GM23248 (cell line): ENCODE results near the gene ADIPOQ. TPM values are rescaled to one million over a fixed set of nuclear protein-coding genes. Genes with fewer than 3 reads are reported as not detected.

ENCODE experiments used
- DNase-seq: peaks from one replicate; pipeline ENCODE4 v3.0.0-alpha.2; 2015
- H2AFZ ChIP-seq: fragments of 200-600 bp; sonication (generic); 2 replicates; pipeline ENCODE4 v1.6.1; 2016; ENCODE audit warnings: antibody characterized with exemption
- H3F3A ChIP-seq: fragments of 200-600 bp; sonication (generic); 2 replicates; pipeline ENCODE4 v1.6.1; 2016; ENCODE audit warnings: mild to moderate bottlenecking, antibody characterized with exemption, mixed run types; ENCODE audit not compliant: insufficient read depth
- H3K27ac ChIP-seq: fragments of 200-600 bp; sonication (generic); 2 replicates; pipeline ENCODE4 v1.5.1; 2016; ENCODE audit warnings: mild to moderate bottlenecking
- H3K27me3 ChIP-seq: fragments of 200-600 bp; sonication (generic); replicated peaks from 2 replicates; pipeline ENCODE4 v1.6.1; 2016; ENCODE audit warnings: mild to moderate bottlenecking; ENCODE audit not compliant: insufficient read depth
- H3K36me3 ChIP-seq: fragments of 200-600 bp; sonication (generic); 2 replicates; pipeline ENCODE4 v1.6.1; 2016; ENCODE audit warnings: low read depth, mild to moderate bottlenecking
- H3K4me1 ChIP-seq: fragments of 200-600 bp; sonication (generic); 2 replicates; pipeline ENCODE4 v1.6.1; 2016; ENCODE audit warnings: mild to moderate bottlenecking; ENCODE audit not compliant: insufficient read depth
- H3K4me2 ChIP-seq: fragments of 200-600 bp; sonication (generic); one replicate; pipeline ENCODE4 v1.6.1; 2016; ENCODE audit warnings: mild to moderate bottlenecking; ENCODE audit not compliant: unreplicated experiment
- H3K4me3 ChIP-seq: fragments of 200-600 bp; sonication (generic); 2 replicates; pipeline ENCODE4 v1.5.1; 2016; ENCODE audit warnings: mild to moderate bottlenecking
- H3K79me2 ChIP-seq: fragments of 200-600 bp; sonication (generic); 2 replicates; pipeline ENCODE4 v1.6.1; 2016; ENCODE audit warnings: mild to moderate bottlenecking; ENCODE audit not compliant: insufficient read depth
- H3K9ac ChIP-seq: fragments of 200-600 bp; sonication (generic); 2 replicates; pipeline ENCODE4 v1.6.1; 2016; ENCODE audit warnings: mild to moderate bottlenecking
- H3K9me2 ChIP-seq: fragments of 200-600 bp; sonication (generic); 2 replicates; pipeline ENCODE4 v1.6.1; 2016; ENCODE audit warnings: mixed run types, mild to moderate bottlenecking, moderate library complexity; ENCODE audit not compliant: insufficient read depth
- H3K9me3 ChIP-seq: fragments of 200-600 bp; sonication (generic); one replicate; pipeline ENCODE4 v1.6.1; 2017; ENCODE audit warnings: low read depth
- H4K20me1 ChIP-seq: fragments of 200-600 bp; sonication (generic); 2 replicates; pipeline ENCODE4 v1.6.0; 2016; ENCODE audit not compliant: insufficient read depth
- EZH2 ChIP-seq: fragments of 200-600 bp; sonication (generic); IDR thresholded peaks from 2 replicates; pipeline ENCODE4 v1.6.1; 2018; ENCODE audit warnings: antibody characterized with exemption, mild to moderate bottlenecking; ENCODE audit not compliant: insufficient read depth, poor library complexity, severe bottlenecking
- EZH2phosphoT487 ChIP-seq: fragments of 200-600 bp; sonication (generic); IDR thresholded peaks from 2 replicates; pipeline ENCODE4 v1.6.1; 2018; ENCODE audit warnings: antibody characterized with exemption, moderate library complexity, mild to moderate bottlenecking, low read depth; ENCODE audit not compliant: insufficient read depth
- WGBS, 2 experiments: methylation state at CpG; one replicate each; pipeline ENCODE4 v1.1.6; 2015 to 2017; ENCODE audit warnings: low lambda C conversion rate in 2 of 2, low coverage in 1 of 2; ENCODE audit errors: missing lambda C conversion rate in 2 of 2; 5-methylcytosine and 5-hydroxymethylcytosine counted together
- in situ Hi-C: fragments of 300-500 bp; cut with MboI; formaldehyde crosslinking; loops from 2 replicates; pipeline ENCODE4 v1.15.0; 2020
- polyA plus RNA-seq: library from polyadenylated mRNA; unstranded; fragments of >200 nt; fragmentation: Nextera tagmentation; extraction: Ambion mirVana; gene quantifications from 2 replicates; pipeline ENCODE4 v1.2.1, GENCODE V29; 2016
- total RNA-seq: library from RNA; depleted of rRNA; stranded (reverse); fragments of >200 nt; shearing (Covaris generic); gene quantifications from 2 replicates; pipeline ENCODE4 v1.2.3, GENCODE V29; 2014

The ADIPOQ gene
- total and polyA plus RNA-seq, 2 experiments from 2014 or later, result not detected

DNA sequence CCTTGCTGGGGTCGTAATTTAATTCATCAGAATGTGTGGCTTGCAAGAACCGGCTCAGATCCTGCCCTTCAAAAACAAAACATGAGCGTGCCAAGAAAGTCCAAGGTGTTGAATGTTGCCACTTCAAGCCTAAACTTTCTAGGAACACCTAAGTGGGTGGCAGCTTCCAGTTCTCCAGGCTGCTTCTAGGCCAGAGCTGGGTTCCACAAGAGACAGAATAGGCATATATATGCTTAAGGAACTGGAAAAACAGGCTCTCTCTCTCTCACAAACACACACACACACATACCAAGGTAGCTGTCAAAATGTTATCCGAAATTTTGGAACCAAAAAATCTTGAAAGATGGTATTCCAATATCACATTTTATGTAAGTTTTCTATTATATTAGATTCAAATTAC, 890 bp upstream of the ADIPOQ start:
- H3F3A ChIP-seq, result no peaks in the 10 kb centered on the region
- H3K4me3 ChIP-seq, result no peak overlapping the region
- no peaks in the 10 kb centered on the region for H3K36me3 ChIP-seq
- H4K20me1 ChIP-seq, result no peaks in the 10 kb centered on the region
- no peaks in the 10 kb centered on the region for H3K4me1 ChIP-seq
- no peak for DNase-seq
- H3K27me3 ChIP-seq, result peaks cover 38% of the 10 kb centered on the region
- H3K9ac ChIP-seq, result no peak overlapping the region
- no peak overlapping the region for H3K27ac ChIP-seq
- H3K79me2 ChIP-seq, result no peaks in the 10 kb centered on the region
- no peak overlapping the region for H2AFZ ChIP-seq
- H3K9me3 ChIP-seq, result no peaks in the 10 kb centered on the region
- in situ Hi-C loops, result loop anchor here (25.0 kb wide), 2 partner anchors 471 to 846 kb away; no protein-coding TSS in a partner anchor
- 38 to 43% methylated on average over 4 of the region's 4 CpGs for WGBS, 2 experiments
- H3K9me2 ChIP-seq, result no peaks in the 10 kb centered on the region
- H3K4me2 ChIP-seq, result no peak overlapping the region
- TF ChIP-seq EZH2phosphoT487, result no peak
- no peak for TF ChIP-seq EZH2

DNA sequence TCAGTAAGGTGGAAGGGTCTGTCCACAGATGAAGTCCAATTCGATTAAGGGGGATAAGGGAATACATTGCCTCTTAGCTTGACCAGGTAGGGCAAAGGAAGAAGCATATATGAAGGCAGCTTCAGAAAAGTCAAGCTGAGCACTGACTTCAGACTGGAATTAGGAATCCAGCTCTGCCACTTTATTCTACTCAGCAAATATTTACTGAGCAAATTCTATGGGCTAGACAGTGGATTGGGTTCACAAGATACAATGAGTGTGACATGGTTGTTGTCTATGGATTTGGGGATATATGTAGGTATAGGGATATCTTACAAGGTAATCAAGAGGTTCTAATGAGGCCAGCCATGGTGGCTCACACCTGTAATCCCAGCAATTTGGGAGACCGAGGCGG, 526 bp downstream of the ADIPOQ start:
- no peak overlapping the region for H3K9ac ChIP-seq
- in situ Hi-C loops, result loop anchor here (25.0 kb wide), 2 partner anchors 469 to 844 kb away; no protein-coding TSS in a partner anchor
- DNase-seq, result no peak
- TF ChIP-seq EZH2, result no peak
- TF ChIP-seq EZH2phosphoT487, result no peak
- H2AFZ ChIP-seq, result no peak overlapping the region
- no peaks in the 10 kb centered on the region for H3F3A ChIP-seq
- no peaks in the 10 kb centered on the region for H3K9me3 ChIP-seq
- H3K4me3 ChIP-seq, result no peak overlapping the region
- H3K4me1 ChIP-seq, result no peaks in the 10 kb centered on the region
- H3K27me3 ChIP-seq, result peaks cover 48% of the 10 kb centered on the region
- H3K4me2 ChIP-seq, result no peak overlapping the region
- no peaks in the 10 kb centered on the region for H3K9me2 ChIP-seq
- H3K27ac ChIP-seq, result no peak overlapping the region
- H3K36me3 ChIP-seq, result no peaks in the 10 kb centered on the region
- WGBS, 2 experiments, result 63 to 64% methylated on average over 3 of the region's 3 CpGs
- H4K20me1 ChIP-seq, result no peaks in the 10 kb centered on the region
- H3K79me2 ChIP-seq, result no peaks in the 10 kb centered on the region

DNA sequence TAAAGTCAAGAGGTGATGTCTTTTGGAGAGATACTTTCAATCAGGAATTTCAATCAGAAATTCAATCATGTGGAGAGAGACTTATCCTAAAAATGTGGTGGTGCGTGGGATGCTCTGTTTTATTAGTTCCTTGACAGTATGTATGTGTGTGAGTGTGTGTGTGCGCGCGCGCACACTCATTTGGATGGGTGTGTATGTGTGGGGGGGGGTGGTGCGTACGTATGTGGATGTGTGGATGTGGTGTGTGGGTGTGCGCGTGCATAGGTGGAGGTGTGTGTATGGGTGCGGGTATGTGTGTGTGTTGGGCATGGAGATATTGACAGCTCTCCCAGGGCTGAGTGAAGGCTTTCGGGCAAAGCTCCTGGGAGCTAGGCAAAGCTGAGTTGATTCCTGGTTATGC, 2.4 kb downstream of the ADIPOQ start:
- in situ Hi-C loops, result loop anchor here (25.0 kb wide), 2 partner anchors 467 to 842 kb away; no protein-coding TSS in a partner anchor
- no peaks in the 10 kb centered on the region for H3K79me2 ChIP-seq
- no peak overlapping the region for H3K27ac ChIP-seq
- no peak for DNase-seq
- no peaks in the 10 kb centered on the region for H3K4me1 ChIP-seq
- no peak for TF ChIP-seq EZH2
- TF ChIP-seq EZH2phosphoT487, result no peak
- H3K4me2 ChIP-seq, result no peak overlapping the region
- no peak overlapping the region for H2AFZ ChIP-seq
- H3F3A ChIP-seq, result no peaks in the 10 kb centered on the region
- no peak overlapping the region for H3K4me3 ChIP-seq
- no peaks in the 10 kb centered on the region for H3K9me3 ChIP-seq
- H4K20me1 ChIP-seq, result no peaks in the 10 kb centered on the region
- 79 to 81% methylated on average over 11 of the region's 11 CpGs for WGBS, 2 experiments
- no peaks in the 10 kb centered on the region for H3K9me2 ChIP-seq
- no peaks in the 10 kb centered on the region for H3K36me3 ChIP-seq
- no peak overlapping the region for H3K9ac ChIP-seq
- peaks cover 57% of the 10 kb centered on the region for H3K27me3 ChIP-seq

DNA sequence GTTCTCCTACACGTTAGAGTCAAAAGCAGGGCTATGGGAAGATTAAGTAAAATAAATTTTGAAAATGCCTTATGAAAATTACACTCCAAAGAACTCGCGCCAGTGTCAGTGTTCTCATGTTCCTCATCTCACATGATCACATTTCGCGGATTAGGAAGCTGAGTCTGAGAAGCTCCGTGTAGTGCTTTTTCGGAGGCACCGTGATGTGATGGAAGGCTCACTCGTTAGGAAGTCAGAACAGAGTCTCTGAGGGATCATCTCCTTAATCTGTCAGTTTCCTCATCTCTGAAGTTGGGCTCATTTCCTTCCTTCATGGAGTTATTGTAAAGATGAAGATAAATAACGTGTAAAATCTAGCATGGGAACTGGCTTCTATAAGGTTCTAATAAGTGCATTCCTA, 3.2 kb downstream of the ADIPOQ start:
- Histone ChIP-seq H3K4me2 (no peak overlapping the region), H3K27me3 (peaks cover 54% of the 10 kb centered on the region), H3K4me3 (no peak overlapping the region), H3K9me2 (no peaks in the 10 kb centered on the region), H3K27ac (no peak overlapping the region), H3K9me3 (no peaks in the 10 kb centered on the region), H3K4me1 (no peaks in the 10 kb centered on the region), H3F3A (no peaks in the 10 kb centered on the region), H2AFZ (no peak overlapping the region), H4K20me1 (no peaks in the 10 kb centered on the region), H3K79me2 (no peaks in the 10 kb centered on the region), H3K9ac (no peak overlapping the region), H3K36me3 (no peaks in the 10 kb centered on the region)
- WGBS, 2 experiments, result 75 to 76% methylated on average over 10 of the region's 10 CpGs
- no peak for TF ChIP-seq EZH2phosphoT487
- no peak for TF ChIP-seq EZH2
- DNase-seq, result no peak
- in situ Hi-C loops, result loop anchor here (25.0 kb wide), 2 partner anchors 467 to 842 kb away; no protein-coding TSS in a partner anchor
